Measurements from ENCODE around the gene INPP5K. TPM values are rescaled to one million over a fixed set of nuclear protein-coding genes. Genes with fewer than 3 reads are reported as not detected.

Gene INPP5K
- total RNA-seq, 5 donors from 2014 or later (not counting 1 experiment from before 2014, with no cell fraction given): 91.1 to 184 (median 97.0) TPM

GRCh38 chr17:1522626-1523025 is 6.2 kb upstream of the INPP5K start:
- 100% methylated on average over 5 of the region's 5 CpGs for WGBS (ENCODE audit: insufficient coverage)
- H3K27ac Mint-ChIP-seq: no peak overlapping the region
- no peak overlapping the region for H3K4me3 Mint-ChIP-seq
- H3K9me3 Mint-ChIP-seq: no peaks in the 10 kb centered on the region
- Histone ChIP-seq H3K27ac (ENCODE audit: low read length) (no peak overlapping the region), H3K4me3 (ENCODE audit: control insufficient read depth in 1 of 2, extremely low read depth in 1 of 2, low read length in 1 of 2) (no peak overlapping the region), H3K4me1 (ENCODE audit: control insufficient read depth in 1 of 2, extremely low read depth in 1 of 2, insufficient read depth in 2 of 2, low read length in 2 of 2) (peaks cover 2 to 14% of the 10 kb centered on the region in 2 experiments), H3K36me3 (ENCODE audit: control insufficient read depth in 2 of 2, extremely low read depth in 1 of 2, insufficient read depth in 1 of 2, low read length in 1 of 2) (peaks cover 9 to 19% of the 10 kb centered on the region in 2 donors), H3K27me3 (replicated peaks in 1 of 2; ENCODE audit: control insufficient read depth in 2 of 2, extremely low read depth in 1 of 2, insufficient read depth in 2 of 2, low read length in 1 of 2) (no peaks in the 10 kb centered on the region), H3K9me3 (no peaks in the 10 kb centered on the region)
- POLR2A ChIA-PET: no interaction called here
- CTCF ChIA-PET: no interaction called here
- peaks cover 24% of the 10 kb centered on the region for H3K36me3 Mint-ChIP-seq
- H3K4me1 Mint-ChIP-seq: peaks cover 17 to 23% (median 17%) of the 10 kb centered on the region in 3 donors
- no peak for DNase-seq
- ATAC-seq (replicated peaks in 1 of 4): no peak
- H3K27me3 Mint-ChIP-seq: no peaks in the 10 kb centered on the region

GRCh38 chr17:1521086-1521640 is 4.8 kb upstream of the INPP5K start:
- Histone ChIP-seq H3K36me3 (ENCODE audit: control insufficient read depth in 2 of 2, extremely low read depth in 1 of 2, insufficient read depth in 1 of 2, low read length in 1 of 2) (peaks cover 9 to 19% of the 10 kb centered on the region in 2 donors), H3K27ac (ENCODE audit: low read length) (no peak overlapping the region), H3K27me3 (replicated peaks in 1 of 2; ENCODE audit: control insufficient read depth in 2 of 2, extremely low read depth in 1 of 2, insufficient read depth in 2 of 2, low read length in 1 of 2) (no peaks in the 10 kb centered on the region), H3K4me1 (ENCODE audit: control insufficient read depth in 1 of 2, extremely low read depth in 1 of 2, insufficient read depth in 2 of 2, low read length in 2 of 2) (peaks cover 0 to 10% of the 10 kb centered on the region in 2 experiments), H3K9me3 (no peaks in the 10 kb centered on the region), H3K4me3 (ENCODE audit: control insufficient read depth in 1 of 2, extremely low read depth in 1 of 2, low read length in 1 of 2) (no peak overlapping the region)
- Mint-ChIP-seq H3K4me1 (peaks cover 4 to 13% (median 8%) of the 10 kb centered on the region in 3 donors), H3K9me3 (no peaks in the 10 kb centered on the region), H3K27ac (no peak overlapping the region), H3K4me3 (no peak overlapping the region), H3K27me3 (no peaks in the 10 kb centered on the region), H3K36me3 (peaks cover 24% of the 10 kb centered on the region)
- CTCF ChIA-PET: no interaction called here
- no peak for ATAC-seq (replicated peaks in 1 of 4)
- WGBS (ENCODE audit: insufficient coverage): 100% methylated on average over 6 of the region's 10 CpGs
- no peak for DNase-seq
- POLR2A ChIA-PET: no interaction called here

- H3K4me1 ChIP-seq (ENCODE audit: control insufficient read depth in 1 of 2, extremely low read depth in 1 of 2, insufficient read depth in 2 of 2, low read length in 2 of 2): peaks cover 5 to 23% of the 10 kb centered on the region in 2 experiments
- no peaks in the 10 kb centered on the region for H3K9me3 ChIP-seq
- CTCF ChIA-PET: no interaction called here
- Mint-ChIP-seq H3K4me3 (no peak overlapping the region), H3K27ac (no peak overlapping the region), H3K36me3 (peaks cover 18% of the 10 kb centered on the region), H3K4me1 (peaks cover 13 to 20% (median 16%) of the 10 kb centered on the region in 3 donors), H3K9me3 (no peaks in the 10 kb centered on the region), H3K27me3 (no peaks in the 10 kb centered on the region)
- POLR2A ChIA-PET: interaction anchor here in 1 of 2 donors (0.6 kb wide), 1 partner anchor 141 kb away, joined by 3 read pairs; no protein-coding TSS in a partner anchor
- H3K27ac ChIP-seq (ENCODE audit: low read length): no peak overlapping the region
- 90% methylated on average over 4 of the region's 7 CpGs for WGBS (ENCODE audit: insufficient coverage)
- no peak overlapping the region for H3K4me3 ChIP-seq (ENCODE audit: control insufficient read depth in 1 of 2, extremely low read depth in 1 of 2, low read length in 1 of 2)
- ATAC-seq (replicated peaks in 1 of 4) (no peak), DNase-seq (no peak)
- H3K27me3 ChIP-seq (replicated peaks in 1 of 2; ENCODE audit: control insufficient read depth in 2 of 2, extremely low read depth in 1 of 2, insufficient read depth in 2 of 2, low read length in 1 of 2): no peaks in the 10 kb centered on the region
- H3K36me3 ChIP-seq (ENCODE audit: control insufficient read depth in 2 of 2, extremely low read depth in 1 of 2, insufficient read depth in 1 of 2, low read length in 1 of 2): peaks cover 9 to 17% of the 10 kb centered on the region in 2 donors
Observed at GRCh38 chr17:1519678-1520077, 3.3 kb upstream of the INPP5K start.

- ChIA-PET CTCF (interaction anchor here in 1 of 2 donors (0.5 to 0.6 kb wide), 2 partner anchors 42 to 161 kb away, joined by 3 read pairs; no protein-coding TSS in a partner anchor), POLR2A (interaction anchor here (0.5 to 0.6 kb wide), 2 partner anchors 68 to 126 kb away, joined by 4 read pairs; no protein-coding TSS in a partner anchor)
- H3K36me3 Mint-ChIP-seq: peaks cover 21% of the 10 kb centered on the region
- Histone ChIP-seq H3K4me3 (ENCODE audit: control insufficient read depth in 1 of 2, extremely low read depth in 1 of 2, low read length in 1 of 2) (no peak overlapping the region), H3K36me3 (ENCODE audit: control insufficient read depth in 2 of 2, extremely low read depth in 1 of 2, insufficient read depth in 1 of 2, low read length in 1 of 2) (peaks cover 13 to 26% of the 10 kb centered on the region in 2 donors), H3K4me1 (ENCODE audit: control insufficient read depth in 1 of 2, extremely low read depth in 1 of 2, insufficient read depth in 2 of 2, low read length in 2 of 2) (peaks cover 6 to 34% of the 10 kb centered on the region in 2 experiments), H3K27me3 (replicated peaks in 1 of 2; ENCODE audit: control insufficient read depth in 2 of 2, extremely low read depth in 1 of 2, insufficient read depth in 2 of 2, low read length in 1 of 2) (no peaks in the 10 kb centered on the region), H3K9me3 (no peaks in the 10 kb centered on the region), H3K27ac (ENCODE audit: low read length) (no peak overlapping the region)
- H3K9me3 Mint-ChIP-seq: no peaks in the 10 kb centered on the region
- no peak for ATAC-seq (replicated peaks in 1 of 4)
- H3K27ac Mint-ChIP-seq: no peak overlapping the region
- DNase-seq: no peak
- peak overlapping the region; percentile 78 to 91 (median 90) for H3K4me3 Mint-ChIP-seq
- no peaks in the 10 kb centered on the region for H3K27me3 Mint-ChIP-seq
- 100% methylated on average over 1 of the region's 2 CpGs for WGBS (ENCODE audit: insufficient coverage)
- peaks cover 23 to 29% (median 25%) of the 10 kb centered on the region in 3 donors for H3K4me1 Mint-ChIP-seq
Observed at GRCh38 chr17:1518410-1518809, 2.0 kb upstream of the INPP5K start.

- POLR2A ChIA-PET: interaction anchor here in 1 of 2 donors (0.6 to 1.1 kb wide), 3 partner anchors 15 to 154 kb away, joined by 3 to 5 read pairs (median 3); no protein-coding TSS in a partner anchor
- peak overlapping the region; percentile 72 for H3K27ac ChIP-seq (ENCODE audit: low read length)
- Mint-ChIP-seq H3K4me3 (peak overlapping the region; percentile 90 to 92 (median 91)), H3K36me3 (peaks cover 17% of the 10 kb centered on the region), H3K4me1 (peaks cover 23 to 34% (median 28%) of the 10 kb centered on the region in 3 donors), H3K9me3 (no peaks in the 10 kb centered on the region), H3K27me3 (no peaks in the 10 kb centered on the region), H3K27ac (peak overlapping the region; percentile 92 to 93)
- H3K27me3 ChIP-seq (replicated peaks in 1 of 2; ENCODE audit: control insufficient read depth in 2 of 2, extremely low read depth in 1 of 2, insufficient read depth in 2 of 2, low read length in 1 of 2): no peaks in the 10 kb centered on the region
- peaks cover 6 to 35% of the 10 kb centered on the region in 2 experiments for H3K4me1 ChIP-seq (ENCODE audit: control insufficient read depth in 1 of 2, extremely low read depth in 1 of 2, insufficient read depth in 2 of 2, low read length in 2 of 2)
- H3K36me3 ChIP-seq (ENCODE audit: control insufficient read depth in 2 of 2, extremely low read depth in 1 of 2, insufficient read depth in 1 of 2, low read length in 1 of 2): peaks cover 16 to 45% of the 10 kb centered on the region in 2 donors
- peak; percentile 7 to 21 (median 16) for ATAC-seq (replicated peaks in 1 of 4)
- peak overlapping the region; percentile 81 to 87 for H3K4me3 ChIP-seq (ENCODE audit: control insufficient read depth in 1 of 2, extremely low read depth in 1 of 2, low read length in 1 of 2)
- peak; percentile 15 to 83 (median 45) for DNase-seq
- under 1% methylated on average over 27 of the region's 31 CpGs for WGBS (ENCODE audit: insufficient coverage)
- no peaks in the 10 kb centered on the region for H3K9me3 ChIP-seq
- CTCF ChIA-PET: interaction anchor here (0.5 to 2.5 kb wide), 10 partner anchors 17 to 658 kb away, joined by 3 to 70 read pairs (median 4); no protein-coding TSS in a partner anchor
Observed at GRCh38 chr17:1515640-1516387, 598 bp downstream of the INPP5K start.

- no peak for ATAC-seq (replicated peaks in 1 of 4)
- Mint-ChIP-seq H3K9me3 (no peaks in the 10 kb centered on the region), H3K36me3 (peaks cover 30% of the 10 kb centered on the region), H3K4me1 (peaks cover 30 to 38% (median 35%) of the 10 kb centered on the region in 3 donors), H3K4me3 (no peak overlapping the region), H3K27me3 (no peaks in the 10 kb centered on the region), H3K27ac (no peak overlapping the region)
- ChIA-PET CTCF (interaction anchor here (1.3 to 1.5 kb wide), 2 partner anchors 147 kb away, joined by 3 to 4 read pairs; no protein-coding TSS in a partner anchor), POLR2A (interaction anchor here in 1 of 2 donors (0.6 to 0.9 kb wide), 2 partner anchors 10 to 151 kb away, joined by 5 read pairs; no protein-coding TSS in a partner anchor)
- Histone ChIP-seq H3K4me3 (ENCODE audit: control insufficient read depth in 1 of 2, extremely low read depth in 1 of 2, low read length in 1 of 2) (no peak overlapping the region), H3K27ac (ENCODE audit: low read length) (no peak overlapping the region), H3K9me3 (no peaks in the 10 kb centered on the region), H3K4me1 (ENCODE audit: control insufficient read depth in 1 of 2, extremely low read depth in 1 of 2, insufficient read depth in 2 of 2, low read length in 2 of 2) (peaks cover 6 to 39% of the 10 kb centered on the region in 2 experiments), H3K36me3 (ENCODE audit: control insufficient read depth in 2 of 2, extremely low read depth in 1 of 2, insufficient read depth in 1 of 2, low read length in 1 of 2) (peaks cover 20 to 62% of the 10 kb centered on the region in 2 donors), H3K27me3 (replicated peaks in 1 of 2; ENCODE audit: control insufficient read depth in 2 of 2, extremely low read depth in 1 of 2, insufficient read depth in 2 of 2, low read length in 1 of 2) (no peaks in the 10 kb centered on the region)
- DNase-seq: no peak
- 100% methylated on average over 1 of the region's 2 CpGs for WGBS (ENCODE audit: insufficient coverage)
Observed at GRCh38 chr17:1512351-1512750, 4.1 kb downstream of the INPP5K start.
